NCI-H2227 (cell line): Measurements from ENCODE around the gene CDK4.

Experiments used
- DNase-seq: peaks from one replicate; lab custom pipeline; 2025; ENCODE audit not compliant: unreplicated experiment; lab: John Stamatoyannopoulos, UW

The CDK4 gene

GRCh38 chr12:57772429-57773322, 20.6 kb upstream of the CDK4 start, which contains the start of gene EEF1AKMT3:
TSS of gene EEF1AKMT3 (plus strand) at chr12:57772614. CDS start at chr12:57772725, 111 bp downstream.
- peak; percentile 64 for DNase-seq

- DNase-seq, result peak; percentile 94
These were observed 19.8 kb upstream of the CDK4 start, which contains the start of gene METTL1 for GRCh38 chr12:57771873-57772428. TSS of gene METTL1 (minus strand) at chr12:57772105. CDS start at chr12:57772083, 22 bp downstream.

- peak; percentile 88 for DNase-seq
These were observed 19.2 kb upstream of the CDK4 start for GRCh38 chr12:57771236-57771872.

GRCh38 chr12:57770734-57771133, 18.6 kb upstream of the CDK4 start:
- no peak for DNase-seq

- DNase-seq, result no peak
These were observed 17.5 kb upstream of the CDK4 start for GRCh38 chr12:57769594-57769993.

GRCh38 chr12:57767876-57768275, 15.8 kb upstream of the CDK4 start:
- no peak for DNase-seq

DNA sequence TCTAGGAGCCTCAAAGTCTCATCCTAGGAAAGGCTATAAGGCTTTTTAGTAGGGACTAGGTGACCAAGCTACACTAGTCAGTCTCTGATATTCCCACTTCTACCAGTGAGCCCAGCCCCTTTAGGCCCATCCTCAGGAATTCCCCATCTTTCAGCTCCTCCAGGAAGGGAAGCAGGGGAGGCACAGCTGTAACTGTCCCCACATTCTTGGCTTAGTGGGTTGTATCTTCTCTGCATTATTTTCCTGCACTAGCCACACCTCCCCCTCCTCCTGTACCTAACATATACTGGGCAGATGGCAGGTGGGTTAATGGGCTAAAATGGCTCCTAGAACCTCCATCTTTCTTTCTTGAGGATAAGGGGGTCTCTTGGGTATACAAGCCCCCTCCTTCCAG, 15.2 kb upstream of the CDK4 start:
- DNase-seq, result no peak

DNA sequence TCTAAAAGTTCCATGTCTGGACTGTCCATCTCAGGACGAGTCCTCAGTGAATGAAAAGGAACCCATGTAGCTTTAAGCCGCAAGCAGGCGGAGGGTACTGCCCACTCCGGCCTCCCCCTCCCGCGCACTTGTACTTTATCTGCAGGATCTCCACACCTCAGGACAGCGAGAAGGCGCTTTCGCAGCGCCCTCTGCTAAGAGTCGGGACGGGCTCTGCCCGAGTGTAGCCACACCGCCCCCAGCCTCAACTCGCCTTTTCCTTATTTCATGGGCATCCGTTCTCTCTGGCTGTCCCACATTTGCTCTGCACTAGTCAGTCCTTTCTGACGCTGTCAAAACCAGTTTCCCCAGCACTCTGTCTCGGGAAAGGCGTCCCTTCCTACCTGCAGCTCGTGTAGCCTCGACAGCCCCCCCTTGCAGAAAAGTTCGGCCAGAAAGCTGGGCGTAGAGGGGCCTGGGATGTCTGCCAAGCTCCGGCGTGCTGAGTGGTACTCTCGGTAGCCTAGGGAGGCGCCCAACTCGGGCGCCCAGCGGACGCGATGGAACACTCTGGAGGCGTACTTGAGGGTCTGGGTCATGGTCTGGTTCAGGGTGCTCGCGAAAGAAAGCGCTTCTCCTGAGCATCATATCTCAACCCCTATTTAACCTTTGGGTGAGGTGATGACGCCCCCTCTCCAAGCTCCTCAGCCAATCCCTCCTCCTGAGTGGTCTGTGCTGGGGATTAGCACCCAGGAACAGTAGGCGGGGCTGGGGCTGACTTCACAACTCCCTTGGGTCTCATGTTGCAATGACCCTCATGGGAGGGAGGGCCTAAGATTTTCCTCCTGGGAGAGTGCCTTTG, 14.6 kb upstream of the CDK4 start, which contains the start of gene CYP27B1:
Gene CYP27B1 (minus strand): TSS at position 615 of the 841 bp plus-strand sequence. CDS start 37 bp downstream, at position 578.
- no peak for DNase-seq

DNA sequence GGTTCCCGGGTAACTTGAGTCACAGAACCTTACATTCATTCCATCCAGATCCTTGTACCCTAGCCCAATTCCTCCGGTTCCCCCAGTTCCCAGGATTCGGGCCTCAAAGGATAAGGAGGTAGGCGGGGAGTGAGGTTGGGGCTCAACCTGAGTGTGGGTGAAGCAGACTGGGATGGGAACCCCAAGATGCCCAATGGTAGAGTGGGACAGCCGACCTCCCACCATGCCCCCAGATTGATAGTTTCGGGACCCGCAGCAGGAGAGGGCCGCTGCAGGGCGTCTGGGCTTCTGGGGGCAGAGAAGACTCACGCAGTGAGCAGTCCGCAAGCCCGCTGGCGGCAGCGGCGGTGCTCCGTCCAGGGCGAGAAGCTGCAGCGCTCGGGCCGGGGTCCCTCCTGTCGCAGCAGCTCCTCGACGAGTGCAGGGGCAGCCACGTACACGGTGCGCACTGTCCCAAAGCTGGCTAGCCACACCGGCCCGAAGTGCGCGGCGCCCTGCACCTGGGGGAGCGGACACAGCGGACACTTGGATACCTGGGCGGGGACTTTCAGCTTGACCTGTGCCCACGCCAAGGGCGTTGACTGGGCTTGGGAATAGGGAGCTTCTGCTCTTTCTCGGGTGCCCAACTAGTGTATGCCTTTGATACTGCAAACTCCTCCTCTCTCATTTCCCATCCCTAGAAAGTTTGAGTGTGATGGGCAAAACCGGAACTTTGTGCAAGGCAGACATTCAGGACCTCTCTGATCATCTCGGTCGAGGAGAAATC, 13.8 kb upstream of the CDK4 start:
- no peak for DNase-seq

- peak; percentile 36 for DNase-seq
These were observed 13.0 kb upstream of the CDK4 start for GRCh38 chr12:57765003-57765697.

GRCh38 chr12:57764662-57765002, 12.5 kb upstream of the CDK4 start:
- peak; percentile 19 for DNase-seq

- DNase-seq, result no peak
These were observed 12.0 kb upstream of the CDK4 start for GRCh38 chr12:57763881-57764661.

GRCh38 chr12:57762463-57762862, 10.4 kb upstream of the CDK4 start:
- no peak for DNase-seq

DNA sequence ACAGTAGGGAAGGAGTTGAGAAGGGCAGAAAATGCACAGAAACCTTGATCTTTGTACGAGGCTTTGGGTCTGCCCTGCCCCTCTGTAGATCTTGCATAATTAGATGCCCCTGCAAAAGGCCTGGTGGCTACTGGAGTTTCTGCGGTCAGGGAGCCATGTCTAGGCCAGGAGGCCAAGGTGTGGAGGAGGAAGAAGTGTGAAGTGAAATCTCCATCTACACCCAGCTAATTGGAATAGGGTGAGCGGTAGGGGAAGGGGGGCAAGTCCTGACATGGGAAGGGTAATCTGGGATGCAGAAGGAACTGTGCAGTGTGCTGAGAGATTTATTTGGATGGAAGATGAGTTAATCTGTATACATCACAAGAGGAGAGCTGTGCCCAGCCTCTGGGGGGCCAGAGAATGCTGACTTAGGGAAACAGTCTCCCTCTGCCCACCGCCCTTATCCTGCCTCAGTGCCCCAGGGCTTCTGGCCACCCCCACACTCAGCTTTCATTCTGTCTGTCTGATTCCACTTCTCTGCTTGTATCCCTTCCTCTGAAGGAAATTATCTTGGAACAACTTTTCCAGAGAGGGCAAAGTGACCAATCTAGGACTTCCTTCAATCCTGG, 9.4 kb upstream of the CDK4 start:
- no peak for DNase-seq

- DNase-seq, result no peak
These were observed 8.4 kb upstream of the CDK4 start for GRCh38 chr12:57760347-57760982.

- peak; percentile 20 for DNase-seq
These were observed 7.4 kb upstream of the CDK4 start for GRCh38 chr12:57759360-57759980.

- no peak for DNase-seq
These were observed 6.6 kb upstream of the CDK4 start for GRCh38 chr12:57758552-57759359.
